HPDE6-E6E7 (cell line): ENCODE results near the gene REPIN1.
A peak's percentile ranks its signal among the peaks of the same experiment; 100 is the strongest.

Source experiments
- DNase-seq: peaks from one replicate; pipeline ENCODE4 v3.0.0; 2011; ENCODE audit warnings: missing footprints; ENCODE audit errors: extremely low spot score

REPIN1 gene

DNA sequence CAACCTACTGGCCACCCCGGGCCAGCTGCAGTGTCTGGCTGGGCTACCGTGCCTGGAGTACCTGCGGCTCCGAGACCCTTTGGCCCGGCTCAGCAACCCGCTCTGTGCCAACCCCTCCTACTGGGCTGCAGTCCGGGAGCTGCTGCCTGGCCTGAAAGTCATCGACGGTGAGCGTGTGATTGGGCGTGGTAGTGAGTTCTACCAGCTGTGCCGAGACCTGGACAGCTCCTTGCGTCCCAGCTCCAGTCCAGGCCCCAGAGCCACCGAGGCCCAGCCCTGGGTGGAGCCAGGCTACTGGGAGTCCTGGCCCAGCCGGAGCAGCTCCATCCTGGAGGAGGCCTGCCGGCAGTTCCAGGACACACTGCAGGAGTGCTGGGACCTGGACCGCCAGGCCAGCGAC, 31.4 kb upstream of the REPIN1 start:
- no peak for DNase-seq

DNA sequence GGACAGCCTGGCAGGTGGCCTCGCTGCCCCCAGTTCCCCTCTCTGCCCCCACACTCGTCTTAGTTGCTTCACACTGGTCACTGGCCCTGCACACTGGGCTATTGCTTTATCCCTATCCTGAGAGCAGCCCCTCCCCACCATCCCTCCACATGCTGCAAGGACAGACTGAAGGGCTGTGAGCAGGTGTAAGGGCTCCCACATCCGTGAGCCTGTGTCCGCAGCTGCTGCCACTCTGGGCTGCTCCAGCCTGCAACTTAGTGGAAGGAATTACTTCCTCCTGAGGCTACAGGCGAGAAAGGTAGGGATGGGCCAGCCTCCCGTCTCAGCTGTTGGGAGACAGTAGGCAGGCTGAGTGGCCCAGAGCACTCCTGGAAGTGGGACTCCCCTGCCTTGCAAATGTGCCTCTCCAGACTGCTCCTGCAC, 31.0 kb upstream of the REPIN1 start:
- no peak for DNase-seq

DNA sequence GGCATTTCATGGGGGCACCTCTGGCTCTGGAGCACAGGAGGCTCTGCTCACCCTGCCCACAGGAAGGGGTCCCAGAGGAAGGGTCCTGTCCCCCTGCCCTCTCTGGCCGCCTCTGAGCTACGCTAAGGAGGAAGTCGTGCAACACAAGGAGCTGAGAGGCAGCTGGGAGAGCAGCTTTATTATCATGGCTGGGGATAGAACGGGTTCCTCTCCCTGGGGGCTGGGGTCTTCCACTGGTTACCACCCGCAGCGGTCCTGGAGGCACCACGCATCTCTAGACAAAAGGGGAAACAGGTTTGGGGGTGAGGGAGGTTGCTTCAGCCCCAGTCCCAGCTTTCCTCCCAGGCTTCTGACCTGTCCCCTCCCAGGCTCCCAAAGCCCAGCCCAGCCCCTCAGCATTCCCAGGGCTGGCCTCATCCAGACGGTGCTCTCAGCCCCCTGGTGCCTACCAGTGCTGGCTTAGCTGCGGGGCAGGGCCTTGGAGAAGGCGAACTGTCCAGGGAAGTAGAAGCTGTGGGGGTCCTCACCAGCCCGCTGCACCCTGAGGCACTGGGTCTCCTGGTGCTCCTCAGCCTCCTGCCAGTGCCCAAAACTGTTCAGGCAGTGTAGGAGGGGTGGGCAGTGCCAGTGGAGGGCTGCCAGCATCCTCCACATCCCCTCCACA, 30.3 kb upstream of the REPIN1 start:
- no peak for DNase-seq

DNA sequence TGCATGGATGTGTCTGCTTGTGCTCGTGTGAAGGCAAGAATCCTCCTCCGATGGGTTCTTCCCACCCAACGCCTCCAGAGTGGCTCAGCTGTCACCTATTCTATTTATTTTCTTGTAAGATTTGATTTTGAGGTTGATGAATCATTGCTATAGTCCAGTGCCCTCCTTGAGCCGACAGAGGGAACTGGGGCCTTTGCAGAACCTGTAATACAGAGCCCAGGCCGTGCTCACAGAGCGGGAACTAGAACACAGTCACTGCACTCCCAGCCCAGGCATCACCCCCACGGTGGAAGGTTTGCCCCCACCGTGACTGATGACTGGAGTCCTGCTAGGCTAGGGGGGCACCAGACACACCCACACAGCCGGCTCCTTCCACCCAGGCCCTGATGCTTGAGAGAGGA, 29.2 kb upstream of the REPIN1 start:
- no peak for DNase-seq

DNA sequence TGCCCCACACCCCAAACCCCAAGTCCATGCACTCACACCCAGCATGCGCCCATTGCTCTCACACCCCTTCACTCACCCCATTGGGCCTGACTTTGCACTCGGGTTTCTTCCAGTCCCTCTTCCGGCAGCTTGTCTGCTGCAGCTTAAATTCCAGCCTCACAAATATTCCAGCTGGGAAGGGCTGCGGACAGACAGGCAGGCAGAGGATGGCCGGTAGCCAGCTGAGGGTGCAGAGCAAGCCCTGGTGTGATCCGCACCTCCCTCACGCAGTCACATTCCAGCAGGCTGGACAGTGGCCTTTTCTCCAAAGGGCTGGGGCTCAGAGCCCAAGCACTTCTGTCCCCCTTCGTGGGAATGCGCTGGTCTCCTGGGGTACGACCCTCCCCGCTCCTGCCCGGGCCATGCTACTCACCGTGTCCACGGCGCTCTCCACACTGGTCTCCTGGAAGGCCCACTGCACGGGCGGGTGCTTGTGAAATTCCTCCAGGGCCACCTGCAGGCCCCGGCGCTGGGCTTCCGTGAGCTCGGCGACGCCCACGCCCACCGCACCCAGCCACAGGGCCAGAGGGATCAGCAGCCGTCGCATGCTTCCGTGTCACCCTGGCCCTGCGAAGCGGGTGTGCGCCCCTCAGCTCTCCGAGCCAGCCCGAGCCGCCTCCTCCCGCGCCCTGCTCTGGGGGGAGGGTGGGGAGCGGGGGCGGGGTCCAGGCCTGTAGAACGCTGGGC, 28.4 kb upstream of the REPIN1 start:
- DNase-seq, result no peak

DNA sequence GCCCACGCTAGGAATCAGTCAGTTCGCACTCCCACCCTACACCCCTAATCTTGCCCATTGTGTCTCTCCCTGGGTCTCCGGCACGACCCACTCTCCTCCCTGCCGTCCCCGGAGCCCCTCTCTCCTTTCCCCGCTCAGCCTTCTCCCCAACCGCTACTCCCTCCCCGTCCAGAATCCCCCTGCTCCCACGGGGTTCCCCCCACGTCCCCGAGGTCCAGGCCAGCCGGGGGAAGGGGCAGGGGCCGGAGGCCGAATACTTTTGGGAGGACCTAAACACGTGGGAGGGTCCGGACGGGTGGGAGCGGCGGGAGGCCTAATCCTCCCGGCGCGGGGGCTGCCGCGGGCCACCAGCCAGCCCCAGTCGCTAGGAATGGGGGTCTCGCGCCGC, 27.8 kb upstream of the REPIN1 start:
- no peak for DNase-seq

DNA sequence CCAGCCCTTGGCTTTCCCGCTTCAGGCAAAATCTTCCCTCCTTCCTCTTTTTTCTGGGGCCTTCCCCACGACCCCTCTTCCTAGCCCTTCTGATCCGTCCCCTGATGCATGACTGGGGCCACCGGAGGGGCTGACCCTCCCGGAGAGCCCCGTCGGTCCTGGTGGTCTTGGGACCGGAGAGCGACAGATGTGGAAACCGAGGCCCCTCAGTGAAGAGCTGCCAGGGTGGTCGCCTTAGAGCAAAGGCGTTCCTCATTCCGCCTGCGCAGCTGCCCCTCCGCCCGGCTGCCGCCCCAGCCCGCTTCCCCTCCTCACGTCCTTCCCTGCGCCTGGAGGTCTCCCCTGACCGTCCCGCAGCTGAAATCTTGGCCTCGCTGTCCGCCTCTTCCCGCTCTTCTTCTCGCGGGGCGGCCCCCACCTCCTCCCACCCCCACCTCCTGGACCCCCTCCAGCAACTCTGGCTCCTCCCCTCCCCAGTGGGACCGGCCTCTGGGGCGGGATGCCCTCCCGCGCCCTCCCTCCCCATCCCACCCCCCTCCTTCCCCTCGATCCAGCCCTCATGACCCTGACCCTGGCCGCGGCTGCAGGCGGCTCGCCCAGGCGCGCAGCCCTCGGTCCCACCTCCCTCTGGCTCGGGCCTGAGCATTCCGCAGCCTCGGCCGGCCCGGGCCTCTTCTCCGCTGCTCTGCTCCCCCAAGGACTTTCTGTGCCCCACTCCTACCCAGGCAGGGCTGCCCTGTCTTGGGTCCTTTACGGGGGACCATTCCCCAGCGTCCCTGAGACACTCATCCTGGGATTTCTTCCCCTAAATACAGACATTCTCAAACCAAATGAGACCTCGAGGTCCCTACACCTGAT, 27.1 kb upstream of the REPIN1 start, which contains the start of gene RARRES2:
TSS of gene RARRES2 (minus strand) at position 367 of the 858 bp plus-strand sequence. CDS start 1,020 bp downstream, outside the sequence.
- no peak for DNase-seq

DNA sequence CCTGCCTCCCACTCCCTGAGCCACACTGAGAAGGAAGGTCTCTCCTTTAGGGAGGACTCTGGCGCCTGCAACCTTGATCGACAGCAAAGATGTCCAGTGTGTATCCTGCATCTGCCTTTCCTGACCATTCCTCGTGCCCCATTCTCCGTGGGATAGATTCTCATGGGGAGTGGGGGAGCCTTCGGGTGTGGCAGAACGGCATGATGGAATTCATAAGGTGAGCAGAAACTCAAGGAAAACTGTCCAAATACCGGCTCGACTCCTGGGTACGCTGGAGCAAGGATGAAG, 26.6 kb upstream of the REPIN1 start:
- no peak for DNase-seq

DNA sequence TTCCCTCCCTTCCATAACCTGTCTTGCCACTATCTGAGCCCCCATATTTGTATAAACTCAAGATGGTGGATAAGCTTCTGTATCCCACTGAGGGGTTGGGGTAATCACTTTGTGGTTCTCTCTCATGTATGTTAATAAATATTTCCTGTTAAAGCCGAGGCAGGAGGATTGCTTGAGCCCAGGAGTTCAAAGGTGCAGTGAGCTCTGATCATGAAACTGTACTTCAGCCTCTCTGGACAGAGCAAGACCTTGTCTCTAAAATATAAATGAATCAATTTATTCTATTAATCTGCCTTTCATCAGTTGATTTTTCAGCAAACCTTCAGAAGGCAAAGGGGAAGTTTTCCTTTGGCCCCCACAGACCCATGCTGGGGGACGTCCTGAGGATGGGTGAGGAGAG, 25.4 kb upstream of the REPIN1 start:
- DNase-seq, result no peak

DNA sequence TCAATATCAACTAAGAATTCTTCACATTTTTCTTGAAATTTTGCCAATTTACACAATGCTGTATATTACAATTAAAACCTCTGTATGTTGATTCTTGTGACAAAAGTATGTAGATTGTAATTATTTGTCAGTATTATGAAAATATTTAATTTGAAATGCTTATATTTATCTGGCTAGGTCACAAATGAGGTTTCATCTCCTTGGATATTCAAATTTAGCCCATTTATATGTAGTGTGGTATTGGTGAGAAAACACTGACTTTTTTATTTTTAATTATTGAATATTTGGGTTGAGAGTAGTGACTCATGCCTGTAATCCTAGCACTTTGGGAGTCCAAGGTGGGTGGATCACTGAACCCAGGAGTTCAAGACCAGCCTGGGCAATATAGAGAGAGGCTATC, 24.3 kb upstream of the REPIN1 start:
- no peak for DNase-seq

DNA sequence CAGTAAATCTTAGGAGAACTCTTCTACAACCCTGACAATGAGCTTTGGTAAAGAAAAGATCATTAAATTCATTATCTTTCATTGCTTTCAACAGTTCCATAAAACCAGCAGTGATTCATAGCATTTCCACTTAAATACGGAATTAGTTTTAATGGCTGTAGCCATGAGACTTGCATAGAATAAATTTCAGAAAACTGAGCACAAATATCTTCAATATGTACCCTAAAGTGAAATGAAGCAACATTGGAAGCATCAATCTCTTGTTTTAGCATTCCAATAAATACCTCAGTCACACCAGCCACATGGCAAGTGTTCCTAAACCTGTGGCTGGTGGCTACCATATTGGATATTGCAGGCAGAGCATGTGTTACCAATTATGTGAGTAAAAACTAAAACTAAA, 23.6 kb upstream of the REPIN1 start:
- no peak for DNase-seq

DNA sequence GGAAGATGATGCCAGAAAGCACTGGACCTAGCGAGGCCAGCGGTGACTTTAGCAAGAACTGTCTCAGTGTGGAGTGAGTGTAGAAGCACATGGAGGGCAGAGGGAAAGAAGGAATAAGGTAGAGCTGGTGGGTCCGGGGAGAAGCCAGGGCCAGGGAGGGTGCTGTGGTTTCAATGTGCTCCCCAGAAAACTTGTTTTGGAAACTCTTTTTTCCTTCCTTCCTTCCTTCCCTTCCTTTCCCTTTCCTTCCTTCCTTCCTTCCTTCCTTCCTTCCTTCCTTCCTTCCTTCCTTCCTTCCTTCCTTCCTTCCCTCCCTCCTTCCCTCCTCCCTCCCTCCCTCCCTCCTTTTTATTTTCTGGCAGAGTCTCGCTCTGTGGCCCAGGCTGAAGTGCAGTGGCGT, 21.7 kb upstream of the REPIN1 start:
- no peak for DNase-seq

DNA sequence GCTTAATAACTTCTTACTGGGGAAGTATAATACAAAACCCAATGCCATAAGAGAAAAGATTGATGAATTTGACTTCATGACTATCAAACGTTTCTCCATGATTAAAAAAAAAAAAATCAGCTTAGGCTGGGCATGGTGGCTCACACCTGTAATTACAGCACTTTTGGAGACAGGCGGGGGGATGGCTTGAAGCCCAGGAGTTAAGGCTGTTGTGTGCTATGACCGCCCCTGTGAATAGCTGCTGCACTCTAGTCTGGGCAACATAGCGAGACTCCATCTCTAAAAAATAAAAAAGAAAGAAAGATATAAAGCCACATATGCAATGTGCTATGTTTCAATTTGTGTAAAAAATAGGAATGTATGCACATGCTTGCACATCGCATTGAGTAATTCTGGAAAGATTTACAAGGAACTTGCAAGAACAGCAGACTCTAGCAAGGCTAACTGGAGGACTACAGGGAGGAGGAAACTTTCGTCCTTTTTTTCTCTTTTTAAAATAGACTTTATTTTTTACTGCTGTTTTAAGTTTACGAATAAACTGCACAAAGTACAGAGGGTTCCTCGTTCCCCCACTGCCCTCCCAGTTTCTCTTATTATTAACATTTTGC, 16.9 kb upstream of the REPIN1 start:
- no peak for DNase-seq

DNA sequence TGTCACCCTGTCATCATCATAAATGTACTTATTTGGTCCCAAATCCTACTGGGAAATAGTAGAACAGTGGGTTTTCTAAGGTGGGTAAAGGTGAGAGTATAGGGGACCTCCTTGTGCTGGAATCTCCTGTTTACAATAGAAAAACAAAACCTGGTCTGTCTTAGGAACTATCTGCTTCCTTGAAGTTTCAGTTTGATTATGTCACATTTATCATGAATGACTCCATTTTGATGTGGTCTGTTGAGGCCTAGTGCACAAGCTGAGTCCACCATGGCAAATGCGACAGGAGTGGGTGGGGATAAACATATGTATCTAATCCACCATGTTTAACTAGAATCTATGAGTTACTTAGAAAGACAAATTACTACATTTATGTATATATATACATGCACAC, 13.0 kb upstream of the REPIN1 start:
- DNase-seq, result no peak

DNA sequence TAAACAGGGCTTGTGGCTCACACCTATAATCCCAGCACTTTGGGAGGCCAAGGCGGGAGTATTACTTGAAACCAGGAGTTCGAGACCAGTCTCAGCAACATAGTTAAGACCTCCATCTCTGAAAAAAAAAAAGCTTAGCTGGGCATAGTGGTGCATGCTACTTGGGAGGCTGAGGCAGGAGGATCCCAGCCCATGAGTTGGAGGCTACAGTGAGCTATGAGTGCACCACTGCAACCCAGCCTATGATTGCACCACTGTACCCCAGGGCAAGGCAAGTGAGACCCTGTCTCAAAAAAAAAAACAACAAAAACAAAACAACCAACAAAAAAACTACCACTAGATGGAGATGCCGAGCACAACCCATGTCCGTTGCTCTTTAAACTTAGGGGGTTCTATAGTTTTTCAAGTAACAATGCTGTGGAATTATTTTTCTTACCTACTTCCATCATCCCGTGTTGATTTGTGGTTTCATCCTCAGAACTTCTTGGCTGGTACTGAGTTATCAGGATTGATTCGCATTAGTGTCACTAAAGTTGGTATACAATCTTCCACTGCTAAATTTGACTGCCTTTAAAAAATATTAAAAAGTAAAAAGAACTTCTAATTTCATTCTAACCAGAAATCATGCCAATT, 12.2 kb upstream of the REPIN1 start:
- no peak for DNase-seq

DNA sequence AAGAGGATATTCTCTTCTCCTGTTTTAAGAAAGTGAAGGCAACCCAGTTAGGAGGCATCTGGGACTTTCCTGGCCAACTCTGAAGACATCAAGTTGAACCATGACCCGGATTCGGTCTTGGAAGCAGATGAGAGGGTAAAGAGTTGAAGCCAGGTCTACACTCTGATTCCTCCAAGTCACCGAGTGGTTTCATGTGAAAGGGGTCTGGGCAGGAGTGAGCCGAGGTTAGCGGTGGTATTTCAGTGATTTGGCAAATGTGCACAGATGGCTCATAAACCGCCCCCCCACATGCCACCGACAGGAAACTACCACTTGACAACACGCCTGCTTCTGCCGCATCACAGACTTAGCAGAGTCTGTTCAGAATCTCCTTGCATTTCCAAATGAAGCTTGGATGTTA, 11.4 kb upstream of the REPIN1 start:
- no peak for DNase-seq

DNA sequence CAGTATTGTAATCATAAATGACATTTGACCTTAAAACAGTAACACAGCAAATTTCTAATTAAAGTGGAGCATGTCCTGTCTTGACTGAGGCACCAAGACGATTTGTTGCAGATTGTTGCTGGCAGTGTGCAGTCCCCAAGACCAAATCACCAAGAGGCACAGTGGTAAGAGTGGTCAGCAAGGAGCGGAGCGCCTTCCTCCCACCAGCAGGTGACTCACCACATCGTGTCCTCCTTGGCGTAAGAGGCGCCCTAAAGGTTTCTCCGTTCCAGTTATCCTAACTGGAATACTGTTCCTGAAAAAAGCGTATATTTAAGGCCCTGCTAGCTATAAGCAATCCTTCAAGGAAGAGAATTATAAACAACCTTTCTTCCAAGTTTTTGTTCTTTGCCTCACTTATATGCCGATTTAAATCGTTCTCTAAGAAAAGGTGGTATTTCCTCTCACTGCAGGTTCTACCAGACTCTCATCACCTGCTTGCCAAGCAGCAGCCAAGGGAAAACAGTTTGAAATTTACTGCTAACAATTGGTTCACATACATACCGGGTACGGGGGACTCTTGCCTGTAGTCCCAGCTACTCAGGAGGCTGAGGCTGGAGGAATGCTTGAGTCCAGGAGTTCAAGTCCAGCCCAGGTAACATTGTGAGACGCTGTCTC, 10.7 kb upstream of the REPIN1 start:
- peak; percentile 39 for DNase-seq

DNA sequence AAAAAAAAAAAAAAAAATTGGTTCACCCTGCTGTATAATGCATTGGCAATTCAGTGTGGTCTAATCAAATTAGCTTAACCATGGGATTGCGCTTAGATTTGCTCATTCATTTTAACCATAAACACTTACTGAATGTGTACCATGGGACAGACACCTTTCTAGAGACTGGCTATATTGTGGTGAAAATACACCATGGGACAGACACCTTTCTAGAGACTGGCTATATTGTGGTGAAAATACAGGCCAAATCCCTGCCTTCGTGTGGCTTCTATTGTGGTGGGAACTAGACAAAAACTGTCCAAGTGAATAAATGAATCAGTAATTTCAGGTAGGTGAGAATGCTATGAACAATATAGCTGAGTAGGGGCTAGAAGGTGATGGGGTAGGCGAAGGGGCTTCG, 10.2 kb upstream of the REPIN1 start:
- no peak for DNase-seq

DNA sequence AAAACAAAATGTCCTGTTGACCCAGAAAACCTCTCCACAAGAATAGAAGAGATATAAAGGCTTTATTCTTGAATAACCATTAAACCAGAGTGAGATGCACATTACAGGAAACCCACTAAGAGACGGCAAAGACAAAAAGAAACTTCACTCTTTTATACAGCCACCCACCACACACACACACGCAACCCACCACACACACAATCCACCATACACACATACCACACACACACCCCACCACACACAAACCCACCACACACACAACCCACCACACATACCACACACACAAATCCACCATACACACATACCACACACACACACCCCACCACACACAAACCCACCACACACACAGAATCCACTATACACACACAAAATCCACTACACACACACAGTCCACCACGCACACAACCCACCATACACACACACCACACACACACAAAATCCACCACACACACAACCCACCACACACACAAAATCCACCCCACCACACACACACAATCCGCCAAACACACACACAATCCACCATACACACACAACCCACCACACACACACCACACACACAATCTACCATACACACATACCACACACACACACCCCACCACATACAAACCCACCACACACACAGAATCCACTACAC, 9.5 kb upstream of the REPIN1 start:
- DNase-seq, result no peak

DNA sequence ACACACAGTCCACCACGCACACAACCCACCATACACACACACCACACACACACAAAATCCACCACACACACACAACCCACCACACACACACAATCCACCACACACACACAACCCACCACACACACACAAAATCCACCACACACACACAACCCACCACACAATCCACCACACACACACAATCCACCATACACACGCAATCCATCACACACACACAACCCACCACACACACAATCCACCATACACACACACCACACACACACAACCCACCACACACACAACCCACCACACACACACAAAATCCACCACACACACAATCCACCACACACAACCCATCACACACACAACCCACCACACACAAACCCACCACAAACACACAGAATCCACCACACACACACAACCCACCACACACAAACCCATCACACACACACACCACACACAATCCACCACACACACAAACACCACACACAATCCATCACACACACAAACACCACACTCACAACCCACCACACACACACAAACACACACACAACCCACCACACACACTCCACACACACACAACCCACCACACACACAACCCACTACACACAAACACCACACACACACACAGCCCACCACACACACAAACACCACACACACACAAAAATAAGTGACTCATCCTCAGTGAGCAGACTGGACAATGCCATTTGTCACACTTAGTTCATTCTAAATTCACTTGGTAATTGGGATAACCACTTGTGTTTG, 8.8 kb upstream of the REPIN1 start:
- no peak for DNase-seq
